Measurements from ENCODE around the gene CTPS1.

DNA sequence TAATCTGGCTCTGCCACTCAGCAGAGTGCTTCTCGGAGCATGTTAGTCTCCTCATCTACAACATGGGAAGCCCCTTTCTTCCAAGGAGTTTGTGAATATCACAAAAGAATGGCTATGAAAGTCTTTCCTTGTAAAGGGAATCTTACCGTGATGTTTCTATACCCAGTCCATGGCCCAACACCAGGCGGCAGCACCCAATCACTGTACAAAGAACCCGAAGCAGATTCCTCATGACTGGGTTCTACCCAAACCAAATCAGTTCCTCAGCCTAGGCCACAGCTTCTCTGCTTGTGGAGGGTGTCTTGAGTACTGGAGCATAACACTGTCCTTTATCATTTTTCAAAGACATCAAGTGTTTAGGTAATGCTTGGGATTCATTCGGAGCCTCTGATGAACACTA lies 58.6 kb downstream of the CTPS1 start:
- TF ChIP-seq ZNF121 (CRISPR knock-in tag; IDR thresholded peaks at IDR 0.05): no peak
- TF ChIP-seq, protein P1, sequence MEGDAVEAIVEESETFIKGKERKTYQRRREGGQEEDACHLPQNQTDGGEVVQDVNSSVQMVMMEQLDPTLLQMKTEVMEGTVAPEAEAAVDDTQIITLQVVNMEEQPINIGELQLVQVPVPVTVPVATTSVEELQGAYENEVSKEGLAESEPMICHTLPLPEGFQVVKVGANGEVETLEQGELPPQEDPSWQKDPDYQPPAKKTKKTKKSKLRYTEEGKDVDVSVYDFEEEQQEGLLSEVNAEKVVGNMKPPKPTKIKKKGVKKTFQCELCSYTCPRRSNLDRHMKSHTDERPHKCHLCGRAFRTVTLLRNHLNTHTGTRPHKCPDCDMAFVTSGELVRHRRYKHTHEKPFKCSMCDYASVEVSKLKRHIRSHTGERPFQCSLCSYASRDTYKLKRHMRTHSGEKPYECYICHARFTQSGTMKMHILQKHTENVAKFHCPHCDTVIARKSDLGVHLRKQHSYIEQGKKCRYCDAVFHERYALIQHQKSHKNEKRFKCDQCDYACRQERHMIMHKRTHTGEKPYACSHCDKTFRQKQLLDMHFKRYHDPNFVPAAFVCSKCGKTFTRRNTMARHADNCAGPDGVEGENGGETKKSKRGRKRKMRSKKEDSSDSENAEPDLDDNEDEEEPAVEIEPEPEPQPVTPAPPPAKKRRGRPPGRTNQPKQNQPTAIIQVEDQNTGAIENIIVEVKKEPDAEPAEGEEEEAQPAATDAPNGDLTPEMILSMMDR (IDR thresholded peaks at IDR 0.05): no peak
- no peak for TF ChIP-seq MXD4 (CRISPR knock-in tag; IDR thresholded peaks at IDR 0.05; ENCODE audit: borderline replicate concordance)
- TF ChIP-seq, protein P2, sequence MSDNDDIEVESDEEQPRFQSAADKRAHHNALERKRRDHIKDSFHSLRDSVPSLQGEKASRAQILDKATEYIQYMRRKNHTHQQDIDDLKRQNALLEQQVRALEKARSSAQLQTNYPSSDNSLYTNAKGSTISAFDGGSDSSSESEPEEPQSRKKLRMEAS (CRISPR knock-in tag; IDR thresholded peaks at IDR 0.05): no peak
